ELR (cell line): ENCODE data around the gene SEL1L.
A peak's percentile ranks its signal among the peaks of the same experiment; 100 is the strongest.
"Not testable (repeated sequence)": the region's sequence is repeated elsewhere in the genome, so short reads cannot be mapped to it uniquely, and the experiment has no call there.

Experiments
- DNase-seq: peaks from one replicate; pipeline ENCODE4 v3.0.0-alpha.2; 2015; ENCODE audit warnings: low read depth

Gene SEL1L

DNA sequence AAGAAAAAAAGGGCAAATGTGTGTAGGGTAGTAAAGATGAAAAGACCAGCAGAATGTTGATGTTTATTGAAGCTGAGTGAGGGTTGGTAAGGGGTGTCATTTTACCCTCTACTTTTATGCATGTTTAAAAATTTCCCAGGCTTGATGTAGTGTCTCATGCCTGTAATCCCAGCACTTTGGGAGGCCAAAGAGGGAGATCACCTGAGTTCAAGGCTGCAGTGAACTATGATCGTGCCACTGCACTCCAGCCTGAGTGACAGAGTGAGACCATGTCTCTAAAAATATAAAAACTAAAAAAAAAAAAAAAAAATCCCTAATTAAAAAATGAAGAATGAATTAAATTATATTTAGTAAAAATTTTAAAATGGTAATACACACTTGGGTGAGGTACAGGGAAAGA is 8.5 kb downstream of the SEL1L start:
- DNase-seq, result no peak

- DNase-seq, result no peak
Observed at GRCh38 chr14:81523616-81524015, 10.0 kb downstream of the SEL1L start.

DNA sequence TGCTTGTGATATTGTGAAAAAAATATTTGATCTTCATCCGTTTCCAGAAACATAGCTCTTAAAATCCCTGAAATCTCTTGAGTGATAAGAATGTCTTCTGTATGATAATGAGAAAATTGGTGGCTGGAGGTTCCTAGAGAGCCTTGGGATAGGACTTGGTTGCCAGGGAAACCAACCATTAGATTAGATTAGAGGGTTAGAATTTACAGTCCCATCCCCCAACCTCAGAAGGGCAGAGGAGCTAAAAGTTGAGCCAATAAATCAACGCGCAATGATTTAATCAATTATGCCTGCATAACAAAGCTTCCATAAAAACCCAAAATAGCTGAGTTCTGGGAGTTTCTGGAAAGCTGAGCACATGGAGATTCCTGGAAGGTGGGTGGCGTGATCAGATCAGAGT is 10.6 kb downstream of the SEL1L start:
- no peak for DNase-seq

GRCh38 chr14:81521356-81521755 is 12.3 kb downstream of the SEL1L start:
- DNase-seq, result no peak

GRCh38 chr14:81519200-81520011 is 14.2 kb downstream of the SEL1L start:
- DNase-seq, result no peak

GRCh38 chr14:81517798-81518398 is 15.8 kb downstream of the SEL1L start:
- no peak for DNase-seq

DNA sequence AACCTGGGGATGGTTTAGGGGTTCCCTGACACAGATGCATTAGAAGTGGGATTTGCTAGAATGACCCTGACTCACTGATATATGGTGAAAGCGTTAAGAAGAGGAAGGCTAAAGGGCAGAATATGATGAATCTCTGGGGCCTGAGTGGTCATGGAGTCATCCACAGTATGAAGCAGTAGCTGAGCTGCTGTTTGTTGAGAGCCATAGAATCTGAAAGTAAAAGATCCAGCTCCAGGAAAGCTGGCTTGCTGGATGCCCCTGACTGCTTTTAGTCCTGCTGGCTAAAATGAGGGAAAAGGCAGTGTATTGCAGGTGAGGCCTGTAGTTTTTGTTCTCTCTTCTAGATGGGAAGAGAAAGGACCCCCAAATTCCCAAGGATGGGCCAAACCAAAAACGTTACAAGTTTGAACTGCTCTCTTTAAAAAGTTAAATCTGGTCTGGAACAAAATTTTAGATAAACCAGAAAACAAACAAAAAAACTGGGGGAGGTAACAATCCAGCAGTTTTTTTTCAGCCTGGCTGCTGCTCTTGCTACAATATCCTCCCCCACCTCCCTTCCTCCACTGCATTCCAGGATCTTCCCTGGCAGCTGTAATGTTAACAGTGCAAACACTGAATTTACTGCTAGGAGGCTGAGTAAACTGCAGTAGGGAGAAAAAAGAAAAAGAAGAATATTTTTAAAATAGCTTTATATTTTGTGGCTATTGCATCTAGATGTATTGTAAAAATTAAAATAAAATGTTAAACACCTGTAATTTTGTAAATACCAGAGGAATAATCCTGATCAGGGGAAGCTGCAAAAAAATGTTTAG is 16.5 kb downstream of the SEL1L start:
- DNase-seq, result peak; percentile 2

DNA sequence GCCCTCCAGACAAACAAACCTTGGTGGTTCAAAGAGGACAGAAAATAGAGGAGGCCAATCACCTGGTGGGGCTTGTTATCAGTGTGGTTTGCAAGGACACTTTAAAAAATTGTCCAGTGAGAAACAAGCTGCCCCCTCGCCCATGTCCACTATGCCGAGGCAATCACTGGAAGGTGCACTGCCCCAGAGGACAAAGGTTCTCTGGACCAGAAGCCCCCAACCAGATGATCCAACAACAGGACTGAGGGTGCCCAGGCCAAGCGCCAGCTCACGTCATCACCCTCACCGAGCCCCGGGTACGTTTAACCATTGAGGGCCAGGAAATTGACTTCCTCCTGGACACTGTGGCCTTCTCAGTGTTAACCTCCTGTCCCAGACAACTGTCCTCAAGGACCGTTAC is 17.7 kb downstream of the SEL1L start:
- not testable (repeated sequence) for DNase-seq

GRCh38 chr14:81512826-81513225 is 20.8 kb downstream of the SEL1L start:
- not testable (repeated sequence) for DNase-seq

DNA sequence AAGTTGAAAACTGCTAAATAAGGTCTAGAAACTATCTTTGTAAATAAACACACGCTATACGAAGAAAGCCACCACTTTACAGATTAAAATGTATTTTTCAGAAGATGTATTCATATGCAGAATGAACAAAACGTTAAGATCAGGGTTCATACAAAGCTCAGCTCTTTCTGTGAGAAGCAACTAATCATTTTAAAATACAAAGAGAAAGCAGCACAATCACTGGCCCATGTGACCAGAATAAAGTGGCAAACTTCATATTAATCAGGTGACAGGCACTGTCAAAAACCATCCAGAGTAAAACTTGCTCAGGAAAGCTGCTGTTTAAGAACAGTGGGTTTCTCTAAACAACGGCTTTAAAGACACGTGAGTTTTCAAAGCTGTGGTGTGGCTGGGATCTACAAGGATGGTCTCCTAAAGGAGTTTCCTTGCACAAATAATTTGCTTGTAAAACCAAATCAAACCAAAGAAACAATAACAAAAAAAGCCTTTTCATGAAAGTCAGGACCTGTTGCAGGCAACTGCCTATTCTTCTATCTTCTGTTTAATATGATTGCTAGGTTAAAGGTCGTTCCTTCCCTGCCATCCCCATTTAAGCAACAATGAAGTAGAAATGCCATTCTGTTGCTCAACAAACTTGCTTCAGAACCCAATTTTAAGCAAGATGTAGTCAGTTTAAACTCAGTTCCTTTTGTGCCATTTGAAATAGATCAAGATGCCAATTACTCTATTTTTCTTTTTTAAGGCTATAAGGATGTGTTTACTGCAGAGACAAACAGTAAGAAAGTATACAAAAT is 22.3 kb downstream of the SEL1L start:
- no peak for DNase-seq

GRCh38 chr14:81509838-81510452 is 23.7 kb downstream of the SEL1L start:
- DNase-seq, result no peak

GRCh38 chr14:81509321-81509720 is 24.3 kb downstream of the SEL1L start:
- DNase-seq, result no peak

DNA sequence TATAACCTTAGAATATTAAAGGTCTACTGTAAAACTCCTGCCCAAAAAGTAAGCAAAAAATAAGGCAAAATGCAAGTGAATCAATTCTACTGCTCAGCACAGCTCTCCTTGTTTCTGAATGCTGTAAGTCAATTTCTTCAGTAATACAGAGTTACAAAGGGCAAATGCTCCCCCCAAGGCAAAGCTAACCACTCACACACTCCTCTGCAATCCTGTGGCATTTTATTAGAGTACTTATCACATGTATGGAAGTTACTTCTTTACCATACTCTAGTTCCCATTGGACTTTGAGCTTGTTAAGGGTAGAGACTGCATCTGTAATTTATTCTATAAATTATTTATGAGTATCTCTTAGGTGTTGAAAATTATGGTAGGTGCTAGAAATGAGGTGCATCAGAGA is 27.2 kb downstream of the SEL1L start:
- DNase-seq, result no peak

GRCh38 chr14:81504864-81505263 is 28.8 kb downstream of the SEL1L start:
- no peak for DNase-seq

- no peak for DNase-seq
Observed at GRCh38 chr14:81485781-81486180, 47.9 kb downstream of the SEL1L start.

GRCh38 chr14:81485372-81485771 is 48.3 kb downstream of the SEL1L start:
- DNase-seq, result no peak

- DNase-seq, result no peak
Observed at GRCh38 chr14:81484120-81484519, 49.5 kb downstream of the SEL1L start.

DNA sequence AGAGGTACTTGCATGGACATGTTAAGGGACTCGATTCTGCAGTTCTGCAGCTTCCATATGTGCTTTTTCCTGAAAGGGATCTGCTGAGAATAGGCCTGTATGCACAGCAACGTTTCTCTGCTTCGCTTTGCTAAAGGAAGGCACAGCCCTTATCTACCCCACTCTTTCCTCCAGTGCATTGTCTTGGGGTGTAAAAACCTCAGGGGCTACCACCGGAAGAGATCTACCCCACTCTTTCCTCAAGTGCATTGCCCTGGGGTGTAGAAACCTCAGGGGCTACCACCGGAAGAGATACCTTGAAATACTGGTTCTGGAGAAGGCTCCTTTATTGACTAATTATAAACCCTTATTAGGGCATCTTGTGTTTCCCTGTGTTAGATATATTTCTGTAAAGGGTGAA is 52.9 kb downstream of the SEL1L start:
- DNase-seq, result no peak

- DNase-seq, result no peak
Observed at GRCh38 chr14:81478446-81478845, 55.2 kb downstream of the SEL1L start.

- no peak for DNase-seq
Observed at GRCh38 chr14:81476816-81477215, 56.8 kb downstream of the SEL1L start.

DNA sequence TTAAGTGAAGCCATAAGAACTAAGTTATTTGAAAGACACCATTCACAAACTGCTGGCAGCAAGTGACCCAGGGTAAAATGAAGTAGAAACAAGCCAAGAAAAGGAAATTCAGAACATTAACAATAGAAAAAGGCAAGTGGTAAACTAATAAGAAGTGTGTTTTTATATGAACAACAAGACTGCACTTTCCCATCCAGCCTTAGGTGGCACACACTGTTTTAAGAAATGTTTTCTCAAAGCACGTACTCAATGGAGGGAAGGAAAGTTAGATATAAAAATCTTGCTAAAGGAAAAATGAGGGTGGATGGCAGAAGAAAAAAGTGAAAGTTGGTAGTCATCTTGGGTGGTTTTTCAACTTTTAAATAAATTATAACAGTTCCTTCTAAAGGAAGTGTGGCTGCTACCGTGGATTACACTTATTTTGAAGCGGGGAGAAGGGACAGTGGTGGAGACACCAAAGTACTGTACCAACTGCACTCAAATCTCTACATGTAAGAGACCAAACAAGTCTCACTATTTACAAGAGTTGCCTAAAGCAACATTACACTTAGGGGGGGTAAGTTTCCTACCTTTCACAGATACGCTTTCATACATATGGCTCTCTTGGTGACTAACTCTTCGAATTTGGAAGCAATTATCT is 58.8 kb downstream of the SEL1L start:
- DNase-seq, result no peak
